GM20431 (cell line): ENCODE data around the gene ANKRD36.
"Not testable (repeated sequence)": the region's sequence is repeated elsewhere in the genome, so short reads cannot be mapped to it uniquely, and the experiment has no call there.

Experiments
- in situ Hi-C: fragments of 300-500 bp; cut with MseI, MboI; formaldehyde crosslinking; loops from one replicate; pipeline ENCODE4 v1.15.0; 2020; ENCODE audit warnings: low sequenced_read_pairs; ENCODE audit not compliant: unreplicated experiment

The ANKRD36 gene

DNA sequence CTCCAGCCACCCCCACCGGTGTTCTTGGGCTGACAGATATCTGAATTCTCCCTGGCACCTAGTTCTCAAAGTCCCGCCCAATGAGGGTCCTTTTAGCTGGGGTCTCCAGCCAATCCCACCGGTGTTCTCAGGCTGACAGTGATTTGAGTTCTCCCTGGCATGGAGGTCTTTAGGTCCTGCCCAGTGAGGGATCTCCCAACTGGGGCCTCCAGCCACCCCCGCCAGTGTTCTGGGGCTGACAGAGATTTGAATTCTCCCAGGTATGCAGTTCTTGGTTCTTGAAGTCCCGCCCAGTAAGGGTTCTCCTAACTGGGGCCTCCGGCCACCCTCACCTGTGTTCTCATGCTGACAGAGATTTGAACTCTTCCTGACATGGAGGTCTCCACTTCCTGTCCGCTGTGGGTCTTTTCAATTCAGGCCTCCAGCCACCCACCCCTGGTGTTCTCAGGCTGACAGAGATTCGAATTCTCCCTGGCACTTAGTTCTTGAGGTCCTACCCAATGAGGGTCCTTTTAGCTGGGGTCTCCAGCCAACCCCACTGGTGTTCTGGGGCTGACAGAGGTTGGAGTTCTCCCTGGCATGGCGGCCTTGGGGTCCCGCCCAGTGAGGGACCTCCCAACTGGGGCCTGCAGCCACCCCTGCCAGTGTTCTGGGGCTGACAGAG is 154.6 kb downstream of the ANKRD36 start:
- in situ Hi-C loops, result no loop called here

DNA sequence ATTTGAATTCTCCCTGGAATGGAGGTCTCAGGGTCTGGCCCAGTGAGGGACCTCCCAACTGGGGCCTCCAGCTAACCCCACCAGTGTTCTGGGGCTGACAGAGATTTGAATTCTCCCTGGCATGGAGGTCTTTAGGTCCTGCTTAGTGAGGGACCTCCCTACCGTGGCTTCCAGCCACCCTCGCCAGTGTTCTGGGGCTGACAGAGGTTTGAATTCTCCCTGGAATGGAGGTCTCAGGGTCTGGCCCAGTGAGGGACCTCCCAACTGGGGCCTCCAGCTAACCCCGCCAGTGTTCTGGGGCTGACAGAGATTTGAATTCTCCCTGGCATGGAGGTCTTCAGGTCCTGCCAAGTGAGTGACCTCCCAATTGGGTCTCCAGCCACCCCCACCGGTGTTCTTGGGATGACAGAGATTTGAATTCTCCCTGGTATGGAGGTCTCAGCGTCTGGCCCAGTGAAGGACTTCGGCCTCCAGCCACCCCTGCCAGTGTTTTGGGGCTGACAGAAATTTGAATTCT is 155.2 kb downstream of the ANKRD36 start:
- in situ Hi-C loops, result not testable (repeated sequence)

DNA sequence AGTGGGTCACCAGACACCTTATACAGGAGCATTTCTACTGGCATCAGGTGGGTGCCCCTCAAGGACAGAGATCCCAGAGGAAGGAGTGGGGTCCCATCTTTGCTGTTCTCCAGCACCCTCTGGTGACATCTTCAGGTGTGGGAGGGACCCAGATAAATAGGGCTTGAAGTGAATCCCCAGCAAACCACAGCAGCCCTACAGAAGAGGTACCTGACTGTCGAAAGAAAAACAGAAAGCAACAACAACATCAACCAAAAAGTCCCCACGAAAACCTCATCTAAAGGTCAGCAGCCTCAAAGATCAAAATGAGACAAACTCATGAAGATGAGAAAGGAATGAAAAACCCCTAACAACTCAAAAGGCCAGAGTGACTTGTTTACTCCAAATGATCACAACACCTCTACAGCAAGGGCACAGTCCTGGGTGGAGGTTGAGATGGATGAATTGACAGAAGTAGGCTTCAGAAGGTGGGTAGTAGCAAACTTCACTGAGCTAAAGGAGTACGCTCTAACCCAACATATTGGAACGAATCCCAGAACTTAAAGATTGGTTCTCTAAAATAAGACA is 163.4 kb downstream of the ANKRD36 start:
- in situ Hi-C loops, result not testable (repeated sequence)

DNA sequence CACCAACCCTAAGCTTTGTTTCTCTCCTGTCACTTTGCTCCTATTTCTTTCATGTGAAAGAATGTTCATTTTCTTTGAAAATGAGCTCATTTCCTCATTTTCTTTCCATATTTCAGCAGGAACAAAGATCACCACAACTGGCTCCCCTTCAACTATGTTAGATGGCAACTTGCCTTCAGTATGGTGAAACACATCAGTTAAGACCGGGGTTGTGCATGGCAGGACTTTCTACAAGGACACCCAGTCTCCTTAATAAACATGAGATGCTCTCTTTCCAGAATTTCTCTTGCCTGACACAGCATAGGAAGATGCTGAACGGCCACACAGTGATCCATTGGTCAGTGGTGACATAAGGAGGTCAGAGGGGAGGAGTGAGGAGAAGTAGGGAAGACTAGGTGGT is 172.2 kb downstream of the ANKRD36 start:
- in situ Hi-C loops, result not testable (repeated sequence)

DNA sequence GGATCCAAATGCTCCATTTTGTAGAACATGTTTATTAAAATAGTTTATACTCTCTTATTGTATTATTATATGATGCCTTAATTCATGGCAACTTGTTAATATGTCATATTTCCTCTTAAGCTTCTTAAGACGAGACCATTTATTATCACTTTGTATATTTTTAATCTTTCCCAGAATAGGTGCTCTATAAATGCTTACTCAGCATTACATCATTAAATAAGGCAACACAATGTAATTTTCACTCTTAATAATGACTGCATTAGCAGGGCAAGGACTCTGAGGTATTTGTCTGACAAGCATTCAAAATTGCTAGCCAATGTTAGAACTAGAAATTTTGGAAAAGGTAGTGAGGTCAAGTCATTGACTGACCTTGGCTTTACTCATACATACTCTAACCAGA is 180.7 kb downstream of the ANKRD36 start:
- in situ Hi-C loops, result not testable (repeated sequence)
